HG02798 (cell line): ENCODE data around the gene SPDYC.

Experiments
- ATAC-seq: cut with Tn5 transposase; IDR thresholded peaks from one replicate; pipeline ENCODE4 v1.9.1; 2021; ENCODE audit warnings: mild to moderate bottlenecking; ENCODE audit not compliant: unreplicated experiment, poor library complexity

Gene SPDYC

GRCh38 chr11:65204143-65204542, 34.1 kb downstream of the SPDYC start:
- ATAC-seq: no peak

GRCh38 chr11:65204646-65205601, 34.9 kb downstream of the SPDYC start:
- no peak for ATAC-seq

- ATAC-seq: no peak
Observed at GRCh38 chr11:65205602-65205967, 35.6 kb downstream of the SPDYC start.

- no peak for ATAC-seq
Observed at GRCh38 chr11:65206441-65206841, 36.4 kb downstream of the SPDYC start.

- ATAC-seq: no peak
Observed at GRCh38 chr11:65206901-65207300, 36.9 kb downstream of the SPDYC start.

- no peak for ATAC-seq
Observed at GRCh38 chr11:65207918-65208784, 38.1 kb downstream of the SPDYC start.

GRCh38 chr11:65208785-65209710, 39.0 kb downstream of the SPDYC start:
- ATAC-seq: no peak

- ATAC-seq: no peak
Observed at GRCh38 chr11:65209711-65210360, 39.8 kb downstream of the SPDYC start.

GRCh38 chr11:65210361-65210731, 40.3 kb downstream of the SPDYC start:
- ATAC-seq: no peak

- ATAC-seq: no peak
Observed at GRCh38 chr11:65210748-65211147, 40.7 kb downstream of the SPDYC start.

- no peak for ATAC-seq
Observed at GRCh38 chr11:65211293-65212105, 41.5 kb downstream of the SPDYC start.

- ATAC-seq: no peak
Observed at GRCh38 chr11:65212226-65212801, 42.3 kb downstream of the SPDYC start.

GRCh38 chr11:65213322-65214211, 43.5 kb downstream of the SPDYC start:
- ATAC-seq: no peak

- ATAC-seq: no peak
Observed at GRCh38 chr11:65214212-65214845, 44.3 kb downstream of the SPDYC start.

- ATAC-seq: no peak
Observed at GRCh38 chr11:65215441-65216076, 45.5 kb downstream of the SPDYC start.

- no peak for ATAC-seq
Observed at GRCh38 chr11:65216830-65217229, 46.8 kb downstream of the SPDYC start.
